Heart left ventricle (tissue), 13 donors: ENCODE results near the gene WIPF3.

ENCODE experiments used
- POLR2A ChIP-seq, 2 donors: fragments of 450-650 bp; IDR thresholded peaks; one replicate each; pipeline ENCODE4 v1.6.1; 2017; ENCODE audit warnings: antibody characterized with exemption in 2 of 2, mild to moderate bottlenecking in 2 of 2, moderate library complexity in 2 of 2
- TF ChIP-seq, protein P1 (sequence below), 12 donors: fragments of 200-600 bp; sonication (generic) in 4 of 12; IDR thresholded peaks; one replicate each; pipeline versions ENCODE4 v1.5.0 to v1.8.0; 2018 to 2022; ENCODE audit warnings: antibody characterized with exemption in 12 of 12, mild to moderate bottlenecking in 5 of 12
- donor health status: ischemic (EF 13 %, LVEDD 7.1; RV severe dilation, severe dysfunction).
- donor health status: DM: no; HTN: yes; CAD: no.
- donor health status: DM: no; HTN: no; CAD: no.
- donor health status: ischemic (EF 25% LVEDD 6.9; RV normal size, moderate dysfunction).
- donor health status: ischemic (EF 25% LVEDD 5.7; RV mildly dilated, moderate dysfunction).
- donor health status: ischemic (EF 35%, LVEDD 5.7; RV mildly dilated, moderate dysfunction).
- donor health status: nonischemic (EF 11% LVEDD 7.7; RV severe dilation, severe dysfunction).
- donor health status: DM: yes; HTN: yes; CAD: no.
- donor health status: PGD.
- donor health status: ischemic (EF 29% LVEDD 5.4; RV normal size, mild dysfunction).
- donor health status: nonischemic (EF 23%, LVEDD 6.1; RV moderate dilation, normal function).

DNA sequence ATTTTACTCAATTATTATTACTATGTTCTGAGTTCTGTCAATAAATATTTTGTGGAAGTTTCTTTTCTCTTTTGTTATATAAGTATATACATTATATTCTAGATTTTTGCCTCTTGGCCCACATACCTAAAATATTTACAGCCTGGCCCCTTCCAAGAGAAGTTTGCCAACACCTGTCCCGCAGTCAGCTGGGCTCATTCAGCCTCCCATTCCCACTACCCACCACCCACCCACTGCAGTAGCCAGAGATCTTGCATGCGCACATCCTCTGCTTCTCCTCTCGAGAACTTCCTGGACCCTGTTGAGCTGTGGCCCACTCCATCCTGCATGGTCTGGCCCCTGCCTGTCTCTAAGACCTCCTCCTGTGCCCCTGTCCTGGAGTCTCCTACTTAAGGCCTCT lies 33.6 kb downstream of the WIPF3 start:
- no peak for TF ChIP-seq POLR2A (IDR thresholded peaks at IDR 0.05)
- TF ChIP-seq, protein P1, sequence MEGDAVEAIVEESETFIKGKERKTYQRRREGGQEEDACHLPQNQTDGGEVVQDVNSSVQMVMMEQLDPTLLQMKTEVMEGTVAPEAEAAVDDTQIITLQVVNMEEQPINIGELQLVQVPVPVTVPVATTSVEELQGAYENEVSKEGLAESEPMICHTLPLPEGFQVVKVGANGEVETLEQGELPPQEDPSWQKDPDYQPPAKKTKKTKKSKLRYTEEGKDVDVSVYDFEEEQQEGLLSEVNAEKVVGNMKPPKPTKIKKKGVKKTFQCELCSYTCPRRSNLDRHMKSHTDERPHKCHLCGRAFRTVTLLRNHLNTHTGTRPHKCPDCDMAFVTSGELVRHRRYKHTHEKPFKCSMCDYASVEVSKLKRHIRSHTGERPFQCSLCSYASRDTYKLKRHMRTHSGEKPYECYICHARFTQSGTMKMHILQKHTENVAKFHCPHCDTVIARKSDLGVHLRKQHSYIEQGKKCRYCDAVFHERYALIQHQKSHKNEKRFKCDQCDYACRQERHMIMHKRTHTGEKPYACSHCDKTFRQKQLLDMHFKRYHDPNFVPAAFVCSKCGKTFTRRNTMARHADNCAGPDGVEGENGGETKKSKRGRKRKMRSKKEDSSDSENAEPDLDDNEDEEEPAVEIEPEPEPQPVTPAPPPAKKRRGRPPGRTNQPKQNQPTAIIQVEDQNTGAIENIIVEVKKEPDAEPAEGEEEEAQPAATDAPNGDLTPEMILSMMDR (IDR thresholded peaks at IDR 0.05): no peak
